Chondrocyte (in vitro differentiated cells): ENCODE measurements around the gene DUSP16. TPM values are rescaled to one million over a fixed set of nuclear protein-coding genes. Genes with fewer than 3 reads are reported as not detected.

Source experiments
- DNase-seq: peaks from one replicate; pipeline ENCODE4 v3.0.0; 2021; ENCODE audit warnings: mixed read lengths, low spot score
- H3K27ac Mint-ChIP-seq: one replicate; pipeline ENCODE4 v1.8.0; 2021; ENCODE audit warnings: mild to moderate bottlenecking, moderate library complexity, mixed read lengths; ENCODE audit not compliant: unreplicated experiment
- H3K27me3 Mint-ChIP-seq: 2 replicates; pipeline ENCODE4 v1.8.0; 2021; ENCODE audit warnings: low read depth, mixed read lengths
- H3K36me3 Mint-ChIP-seq: 2 replicates; pipeline ENCODE4 v1.8.0; 2021; ENCODE audit warnings: low read depth, mixed read lengths
- H3K4me1 Mint-ChIP-seq: 2 replicates; pipeline ENCODE4 v1.8.0; 2021; ENCODE audit warnings: low read depth, mild to moderate bottlenecking, mixed read lengths
- H3K4me3 Mint-ChIP-seq: one replicate; pipeline ENCODE4 v1.8.0; 2021; ENCODE audit warnings: mild to moderate bottlenecking, moderate library complexity, mixed read lengths; ENCODE audit not compliant: unreplicated experiment
- H3K9me3 Mint-ChIP-seq: 2 replicates; pipeline ENCODE4 v1.8.0; 2021; ENCODE audit warnings: low read depth, mixed read lengths
- total RNA-seq: library from RNA; stranded (reverse); gene quantifications from 3 replicates; pipeline ENCODE4 v1.2.1, GENCODE V29; 2021
- TF ChIP-seq, protein P1 (sequence below): fragments of 200-600 bp; sonication (generic); IDR thresholded peaks from 2 replicates; pipeline ENCODE4 v1.5.0; 2021; ENCODE audit warnings: antibody characterized with exemption, mild to moderate bottlenecking, moderate library complexity

Gene DUSP16
- total RNA-seq, 1 donor from 2014 or later, result 13.7 TPM

GRCh38 chr12:12609692-12610091 lies 47.0 kb upstream of the DUSP16 start:
- Mint-ChIP-seq H3K4me3 (no peak overlapping the region), H3K9me3 (no peaks in the 10 kb centered on the region), H3K4me1 (peaks cover 34% of the 10 kb centered on the region), H3K27me3 (no peaks in the 10 kb centered on the region), H3K27ac (no peak overlapping the region), H3K36me3 (no peaks in the 10 kb centered on the region)
- TF ChIP-seq, protein P1, sequence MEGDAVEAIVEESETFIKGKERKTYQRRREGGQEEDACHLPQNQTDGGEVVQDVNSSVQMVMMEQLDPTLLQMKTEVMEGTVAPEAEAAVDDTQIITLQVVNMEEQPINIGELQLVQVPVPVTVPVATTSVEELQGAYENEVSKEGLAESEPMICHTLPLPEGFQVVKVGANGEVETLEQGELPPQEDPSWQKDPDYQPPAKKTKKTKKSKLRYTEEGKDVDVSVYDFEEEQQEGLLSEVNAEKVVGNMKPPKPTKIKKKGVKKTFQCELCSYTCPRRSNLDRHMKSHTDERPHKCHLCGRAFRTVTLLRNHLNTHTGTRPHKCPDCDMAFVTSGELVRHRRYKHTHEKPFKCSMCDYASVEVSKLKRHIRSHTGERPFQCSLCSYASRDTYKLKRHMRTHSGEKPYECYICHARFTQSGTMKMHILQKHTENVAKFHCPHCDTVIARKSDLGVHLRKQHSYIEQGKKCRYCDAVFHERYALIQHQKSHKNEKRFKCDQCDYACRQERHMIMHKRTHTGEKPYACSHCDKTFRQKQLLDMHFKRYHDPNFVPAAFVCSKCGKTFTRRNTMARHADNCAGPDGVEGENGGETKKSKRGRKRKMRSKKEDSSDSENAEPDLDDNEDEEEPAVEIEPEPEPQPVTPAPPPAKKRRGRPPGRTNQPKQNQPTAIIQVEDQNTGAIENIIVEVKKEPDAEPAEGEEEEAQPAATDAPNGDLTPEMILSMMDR, result no peak
- DNase-seq, result no peak

DNA sequence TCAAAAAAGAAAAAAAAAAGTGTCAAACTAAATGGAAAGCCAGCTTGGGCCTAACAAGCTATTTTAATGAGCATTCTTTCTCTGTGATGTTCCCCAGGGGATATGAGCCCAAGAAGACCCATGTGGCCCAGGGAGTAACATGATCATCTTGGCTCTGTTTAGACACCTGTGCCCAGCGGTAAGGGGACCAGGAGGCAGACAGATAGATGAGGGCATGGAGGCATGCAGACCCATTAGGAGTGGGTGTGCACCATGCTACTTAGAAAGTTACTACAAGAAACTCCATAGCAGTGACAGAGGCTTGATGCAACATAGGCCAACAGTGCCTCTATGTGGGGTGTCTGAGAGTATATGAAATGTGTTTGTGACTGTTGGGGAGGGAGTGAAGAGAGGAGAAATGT lies 45.9 kb upstream of the DUSP16 start:
- no peaks in the 10 kb centered on the region for H3K27me3 Mint-ChIP-seq
- no peak overlapping the region for H3K27ac Mint-ChIP-seq
- DNase-seq, result no peak
- no peak overlapping the region for H3K4me3 Mint-ChIP-seq
- TF ChIP-seq, protein P1, result peak; percentile 29
- H3K4me1 Mint-ChIP-seq, result peaks cover 32% of the 10 kb centered on the region
- H3K9me3 Mint-ChIP-seq, result no peaks in the 10 kb centered on the region
- H3K36me3 Mint-ChIP-seq, result no peaks in the 10 kb centered on the region

DNA sequence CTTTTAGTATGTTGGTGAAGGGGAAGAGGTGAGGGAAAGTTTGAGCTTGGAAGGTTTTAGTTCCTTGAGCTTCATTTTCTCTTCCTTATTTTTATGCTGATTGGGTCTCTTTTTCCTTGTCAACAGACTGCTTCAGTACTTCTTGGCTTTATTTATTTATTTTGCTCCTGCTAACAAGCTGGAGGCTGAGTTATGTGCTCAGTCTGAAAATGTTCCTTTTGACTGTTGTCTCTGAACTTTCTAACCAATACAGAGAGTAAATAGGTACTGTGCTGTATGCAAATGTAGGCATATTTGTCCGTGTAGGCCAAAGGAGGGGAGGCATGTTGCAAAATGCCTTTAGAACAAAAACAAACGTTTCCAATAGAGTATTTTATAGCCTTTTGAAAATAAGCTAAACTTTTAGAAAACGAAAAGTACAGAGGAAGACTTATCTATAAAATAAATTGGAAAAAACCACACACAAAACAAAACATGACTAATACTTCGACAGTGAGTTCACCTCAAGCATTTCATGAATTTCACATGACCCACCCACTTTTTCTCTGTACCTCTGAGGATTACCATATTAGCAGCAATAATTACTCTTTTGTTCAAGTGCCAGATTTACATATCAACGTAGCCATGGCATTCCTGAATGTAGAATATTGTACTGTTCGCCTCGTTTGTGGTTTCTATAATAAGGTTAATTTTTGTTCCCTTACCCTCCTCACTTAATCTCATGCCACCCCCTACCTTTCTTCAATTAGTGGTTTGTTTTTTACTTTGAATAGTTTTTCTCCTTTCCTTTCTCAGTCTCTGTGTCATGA lies 44.3 kb upstream of the DUSP16 start:
- no peak for DNase-seq

GRCh38 chr12:12604740-12605139 lies 42.1 kb upstream of the DUSP16 start:
- Mint-ChIP-seq H3K36me3 (no peaks in the 10 kb centered on the region), H3K9me3 (no peaks in the 10 kb centered on the region), H3K27ac (no peak overlapping the region), H3K4me3 (no peak overlapping the region), H3K4me1 (peaks cover 12% of the 10 kb centered on the region), H3K27me3 (peaks cover 2% of the 10 kb centered on the region)
- TF ChIP-seq, protein P1, result no peak
- DNase-seq, result no peak

More for the DNA sequence above, 44.3 kb upstream of the DUSP16 start:
- TF ChIP-seq, protein P1, result no peak
- Mint-ChIP-seq H3K9me3 (no peaks in the 10 kb centered on the region), H3K27me3 (no peaks in the 10 kb centered on the region), H3K27ac (peak overlapping the region; percentile 29), H3K36me3 (no peaks in the 10 kb centered on the region), H3K4me3 (no peak overlapping the region), H3K4me1 (peaks cover 17% of the 10 kb centered on the region)

- TF ChIP-seq, protein P1, result no peak
- no peaks in the 10 kb centered on the region for H3K36me3 Mint-ChIP-seq
- peaks cover 2% of the 10 kb centered on the region for H3K27me3 Mint-ChIP-seq
- no peak overlapping the region for H3K4me3 Mint-ChIP-seq
- no peaks in the 10 kb centered on the region for H3K9me3 Mint-ChIP-seq
- H3K27ac Mint-ChIP-seq, result no peak overlapping the region
- no peak for DNase-seq
- peaks cover 3% of the 10 kb centered on the region for H3K4me1 Mint-ChIP-seq
Measured at GRCh38 chr12:12600659-12601058, 38.0 kb upstream of the DUSP16 start.
